Brain microvascular endothelial cell (primary cell): ENCODE measurements around the gene RHOBTB3.

ENCODE experiments used
- DNase-seq: peaks from one replicate; pipeline ENCODE4 v3.0.0-alpha.2; 2020
- H3K27ac ChIP-seq: fragments of 250-450 bp; sonication (Bioruptor Pico); 2 replicates; pipeline ENCODE4 v1.5.1; 2020; ENCODE audit warnings: mild to moderate bottlenecking, moderate library complexity
- H3K27me3 ChIP-seq: fragments of 250-450 bp; sonication (Bioruptor Pico); replicated peaks from 2 replicates; pipeline ENCODE4 v1.5.1; 2020; ENCODE audit warnings: mild to moderate bottlenecking
- H3K36me3 ChIP-seq: fragments of 250-450 bp; sonication (Bioruptor Pico); replicated peaks from 2 replicates; pipeline ENCODE4 v1.5.1; 2020; ENCODE audit warnings: mild to moderate bottlenecking
- H3K4me3 ChIP-seq: 2 replicates; pipeline ENCODE4 v1.5.1; 2011; ENCODE audit warnings: low read depth, mild to moderate bottlenecking, control low read depth, low read length, moderate library complexity
- in situ Hi-C: cut with HindIII; loops from 2 replicates; pipeline ENCODE4 v1.10.0; 2017; ENCODE audit warnings: low sequenced_read_pairs, low pct_ligation_motif_present
- TF ChIP-seq, protein P1 (sequence below): IDR thresholded peaks from 2 replicates; pipeline ENCODE4 v1.5.1; 2011; ENCODE audit warnings: low read depth, mild to moderate bottlenecking, moderate library complexity, low read length, control low read depth, inconsistent platforms; ENCODE audit errors: missing control alignments

RHOBTB3 gene

DNA sequence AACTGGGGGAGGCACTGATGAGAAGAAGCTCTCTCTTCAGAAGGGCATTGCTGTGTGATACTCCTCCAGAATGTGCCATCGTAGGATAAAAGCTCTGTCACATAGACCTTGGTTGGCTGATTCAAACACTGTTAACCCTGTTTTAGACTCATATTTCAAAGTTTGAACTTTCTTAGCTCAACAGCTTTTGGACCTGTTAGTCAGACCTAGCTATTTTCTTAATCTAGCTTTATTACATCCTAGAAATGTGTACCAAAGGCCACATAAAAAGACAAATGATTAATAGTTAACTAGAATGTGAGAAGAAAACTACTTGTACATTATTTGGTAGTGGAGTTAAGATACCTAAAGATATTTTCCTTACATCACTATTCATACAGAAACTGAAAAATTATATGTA lies 4.3 kb downstream of the RHOBTB3 start:
- no peak overlapping the region for H3K27ac ChIP-seq
- DNase-seq, result no peak
- H3K36me3 ChIP-seq, result peaks cover 20% of the 10 kb centered on the region
- TF ChIP-seq, protein P1, sequence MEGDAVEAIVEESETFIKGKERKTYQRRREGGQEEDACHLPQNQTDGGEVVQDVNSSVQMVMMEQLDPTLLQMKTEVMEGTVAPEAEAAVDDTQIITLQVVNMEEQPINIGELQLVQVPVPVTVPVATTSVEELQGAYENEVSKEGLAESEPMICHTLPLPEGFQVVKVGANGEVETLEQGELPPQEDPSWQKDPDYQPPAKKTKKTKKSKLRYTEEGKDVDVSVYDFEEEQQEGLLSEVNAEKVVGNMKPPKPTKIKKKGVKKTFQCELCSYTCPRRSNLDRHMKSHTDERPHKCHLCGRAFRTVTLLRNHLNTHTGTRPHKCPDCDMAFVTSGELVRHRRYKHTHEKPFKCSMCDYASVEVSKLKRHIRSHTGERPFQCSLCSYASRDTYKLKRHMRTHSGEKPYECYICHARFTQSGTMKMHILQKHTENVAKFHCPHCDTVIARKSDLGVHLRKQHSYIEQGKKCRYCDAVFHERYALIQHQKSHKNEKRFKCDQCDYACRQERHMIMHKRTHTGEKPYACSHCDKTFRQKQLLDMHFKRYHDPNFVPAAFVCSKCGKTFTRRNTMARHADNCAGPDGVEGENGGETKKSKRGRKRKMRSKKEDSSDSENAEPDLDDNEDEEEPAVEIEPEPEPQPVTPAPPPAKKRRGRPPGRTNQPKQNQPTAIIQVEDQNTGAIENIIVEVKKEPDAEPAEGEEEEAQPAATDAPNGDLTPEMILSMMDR, result no peak
- in situ Hi-C loops, result no loop called here
- no peaks in the 10 kb centered on the region for H3K27me3 ChIP-seq
- H3K4me3 ChIP-seq, result no peak overlapping the region

DNA sequence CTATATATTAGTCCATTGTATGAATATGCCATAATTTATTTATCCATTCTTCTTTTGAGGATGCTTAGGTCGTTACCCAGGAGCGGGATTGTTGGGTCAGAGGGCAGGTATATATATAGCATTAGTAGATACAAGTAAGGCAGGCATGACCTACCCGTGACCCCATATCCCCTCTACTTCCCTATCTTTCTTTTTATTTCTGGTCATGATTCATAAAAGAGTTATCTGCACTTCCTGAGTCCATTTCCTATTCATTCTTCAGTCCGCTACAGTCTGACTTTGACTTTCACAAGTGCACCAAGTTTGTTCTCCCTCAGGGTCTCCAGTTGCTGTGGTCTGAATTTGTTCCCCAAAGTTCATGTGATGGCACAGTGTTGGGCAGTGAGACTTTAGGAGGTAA lies 6.9 kb downstream of the RHOBTB3 start:
- H3K27me3 ChIP-seq, result no peaks in the 10 kb centered on the region
- in situ Hi-C loops, result no loop called here
- DNase-seq, result peak; percentile 31
- H3K36me3 ChIP-seq, result peaks cover 22% of the 10 kb centered on the region
- H3K27ac ChIP-seq, result no peak overlapping the region
- H3K4me3 ChIP-seq, result no peak overlapping the region
- TF ChIP-seq, protein P1, result no peak

DNA sequence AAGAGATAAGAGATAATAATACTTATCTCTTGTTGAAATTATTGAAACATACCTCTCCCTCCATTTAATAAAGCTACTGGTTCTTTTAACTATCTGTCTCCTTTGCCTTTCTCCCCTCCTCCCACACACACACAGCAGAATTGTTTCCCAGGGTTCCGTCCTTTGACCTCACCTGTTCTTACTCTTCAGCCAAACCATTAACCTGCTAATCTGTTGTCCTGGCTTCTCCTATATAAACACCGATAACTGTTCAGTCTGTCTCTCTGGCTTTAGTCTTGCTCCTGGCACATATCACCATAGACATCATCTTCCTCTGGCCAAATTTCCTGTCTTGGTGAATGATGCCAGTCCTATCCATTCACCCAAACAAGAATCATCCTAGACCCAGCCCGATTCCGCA lies 7.7 kb downstream of the RHOBTB3 start:
- in situ Hi-C loops, result no loop called here
- Histone ChIP-seq H3K36me3 (peaks cover 22% of the 10 kb centered on the region), H3K27me3 (no peaks in the 10 kb centered on the region), H3K27ac (no peak overlapping the region), H3K4me3 (no peak overlapping the region)
- TF ChIP-seq, protein P1, result no peak
- no peak for DNase-seq

DNA sequence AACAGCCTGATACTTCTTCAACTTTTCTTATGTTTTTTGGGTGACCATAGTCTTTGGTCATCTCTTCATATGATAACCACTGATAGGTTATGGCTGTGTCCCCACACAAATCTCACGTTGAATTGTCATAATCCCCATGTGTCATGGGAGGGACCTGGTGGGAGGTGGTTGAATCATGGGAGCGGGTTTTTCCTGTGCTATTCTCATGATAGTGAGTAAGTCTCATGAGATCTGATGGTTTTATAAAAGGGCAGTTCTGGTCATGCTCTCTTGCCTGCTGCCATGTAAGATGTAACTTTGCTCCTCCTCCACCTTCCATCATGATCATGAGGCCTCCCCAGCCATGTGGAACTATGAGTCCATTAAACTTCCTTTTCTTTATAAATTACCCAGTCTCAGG lies 8.7 kb downstream of the RHOBTB3 start:
- no peak overlapping the region for H3K4me3 ChIP-seq
- H3K36me3 ChIP-seq, result peaks cover 24% of the 10 kb centered on the region
- in situ Hi-C loops, result no loop called here
- H3K27me3 ChIP-seq, result no peaks in the 10 kb centered on the region
- TF ChIP-seq, protein P1, result no peak
- no peak for DNase-seq
- H3K27ac ChIP-seq, result no peak overlapping the region

DNA sequence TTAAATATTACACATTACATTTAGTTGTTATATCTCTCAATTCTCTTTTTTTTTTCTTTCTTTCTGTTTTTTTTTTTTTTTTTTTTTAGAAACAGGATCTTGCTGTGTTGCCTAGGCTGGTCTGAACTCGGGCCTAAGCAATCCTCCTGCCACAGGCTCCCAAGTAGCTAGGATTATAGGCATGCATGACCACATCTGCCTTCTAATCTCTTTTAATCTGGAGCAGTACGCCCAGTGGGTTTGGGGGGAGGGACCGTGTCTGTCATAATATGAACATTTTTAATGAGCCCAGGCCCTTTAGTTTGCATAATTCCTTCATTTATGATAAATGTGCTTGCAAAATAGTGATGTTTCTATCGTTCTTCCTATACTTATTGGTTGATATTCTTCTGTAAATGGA lies 10.3 kb downstream of the RHOBTB3 start:
- Histone ChIP-seq H3K27ac (no peak overlapping the region), H3K27me3 (no peaks in the 10 kb centered on the region), H3K4me3 (no peak overlapping the region), H3K36me3 (peaks cover 30% of the 10 kb centered on the region)
- DNase-seq, result no peak
- TF ChIP-seq, protein P1, result no peak
- in situ Hi-C loops, result no loop called here

DNA sequence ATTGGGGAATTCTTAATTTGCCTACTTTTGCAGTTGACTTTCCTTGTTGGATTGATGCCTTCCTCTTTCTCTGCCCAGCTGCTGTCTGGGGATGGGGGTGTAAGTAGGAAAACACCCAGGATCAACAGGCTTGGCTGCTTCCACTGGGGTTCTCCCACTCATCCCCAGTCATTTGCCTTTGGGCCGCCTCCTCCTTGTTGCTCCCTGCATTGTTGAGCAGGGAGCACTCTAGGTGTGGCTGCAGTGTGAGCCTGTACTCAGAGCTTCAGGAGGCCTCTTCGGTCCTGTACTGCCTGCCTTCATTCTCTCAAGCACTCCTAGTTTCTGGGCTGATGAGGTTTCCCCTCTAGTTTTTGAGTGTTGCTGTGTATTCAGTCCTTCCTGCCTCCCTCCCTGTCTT lies 12.1 kb downstream of the RHOBTB3 start:
- peaks cover 33% of the 10 kb centered on the region for H3K36me3 ChIP-seq
- no peak overlapping the region for H3K4me3 ChIP-seq
- TF ChIP-seq, protein P1, result no peak
- no peaks in the 10 kb centered on the region for H3K27me3 ChIP-seq
- H3K27ac ChIP-seq, result no peak overlapping the region
- in situ Hi-C loops, result no loop called here
- no peak for DNase-seq
